ENCODE results near the gene LGI2.

The LGI2 gene

DNA sequence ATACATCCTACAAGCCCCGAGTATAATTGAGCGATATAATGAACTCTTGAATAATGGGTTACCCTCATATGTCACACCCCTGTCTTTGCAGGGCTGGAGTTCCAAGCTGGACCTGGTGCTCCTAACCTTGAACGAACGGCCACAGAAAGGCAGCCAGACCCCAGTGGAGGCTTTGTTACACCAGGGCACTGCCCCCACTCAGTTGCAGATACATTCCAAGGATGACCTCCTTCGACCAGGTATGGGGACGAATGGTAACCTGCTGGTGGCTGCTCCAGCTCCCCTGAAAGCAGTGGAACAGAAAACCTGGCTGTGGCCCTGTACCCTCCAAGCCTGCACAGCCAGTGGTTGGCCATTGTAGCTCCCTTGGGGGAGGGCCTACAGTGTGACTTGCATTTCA, 61.3 kb downstream of the LGI2 start:
- TF ChIP-seq, protein P1, sequence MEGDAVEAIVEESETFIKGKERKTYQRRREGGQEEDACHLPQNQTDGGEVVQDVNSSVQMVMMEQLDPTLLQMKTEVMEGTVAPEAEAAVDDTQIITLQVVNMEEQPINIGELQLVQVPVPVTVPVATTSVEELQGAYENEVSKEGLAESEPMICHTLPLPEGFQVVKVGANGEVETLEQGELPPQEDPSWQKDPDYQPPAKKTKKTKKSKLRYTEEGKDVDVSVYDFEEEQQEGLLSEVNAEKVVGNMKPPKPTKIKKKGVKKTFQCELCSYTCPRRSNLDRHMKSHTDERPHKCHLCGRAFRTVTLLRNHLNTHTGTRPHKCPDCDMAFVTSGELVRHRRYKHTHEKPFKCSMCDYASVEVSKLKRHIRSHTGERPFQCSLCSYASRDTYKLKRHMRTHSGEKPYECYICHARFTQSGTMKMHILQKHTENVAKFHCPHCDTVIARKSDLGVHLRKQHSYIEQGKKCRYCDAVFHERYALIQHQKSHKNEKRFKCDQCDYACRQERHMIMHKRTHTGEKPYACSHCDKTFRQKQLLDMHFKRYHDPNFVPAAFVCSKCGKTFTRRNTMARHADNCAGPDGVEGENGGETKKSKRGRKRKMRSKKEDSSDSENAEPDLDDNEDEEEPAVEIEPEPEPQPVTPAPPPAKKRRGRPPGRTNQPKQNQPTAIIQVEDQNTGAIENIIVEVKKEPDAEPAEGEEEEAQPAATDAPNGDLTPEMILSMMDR (IDR thresholded peaks at IDR 0.05) = no peak
- Histone ChIP-seq H3K27ac (no peak overlapping the region), H3K4me3 (ENCODE audit: low read depth in 1 of 2, low read length in 1 of 2) (no peak overlapping the region), H3K4me1 (ENCODE audit: control insufficient read depth in 1 of 2, insufficient read depth in 1 of 2, low read depth in 1 of 2, low read length in 1 of 2) (peaks cover 15 to 24% of the 10 kb centered on the region in 2 experiments), H3K27me3 (no peaks in the 10 kb centered on the region), H3K9me3 (peaks cover 6% of the 10 kb centered on the region), H3K36me3 (no peaks in the 10 kb centered on the region)

- H3K27me3 ChIP-seq = no peaks in the 10 kb centered on the region
- peaks cover 6% of the 10 kb centered on the region for H3K9me3 ChIP-seq
- H3K36me3 ChIP-seq = no peaks in the 10 kb centered on the region
- TF ChIP-seq, protein P1 (IDR thresholded peaks at IDR 0.05) = no peak
- no peak overlapping the region for H3K27ac ChIP-seq
- H3K4me1 ChIP-seq (ENCODE audit: control insufficient read depth in 1 of 2, insufficient read depth in 1 of 2, low read depth in 1 of 2, low read length in 1 of 2) = peaks cover 10 to 19% of the 10 kb centered on the region in 2 experiments
- no peak overlapping the region for H3K4me3 ChIP-seq (ENCODE audit: low read depth in 1 of 2, low read length in 1 of 2)
Observed at GRCh38 chr4:24968992-24969391, 61.8 kb downstream of the LGI2 start.

- H3K4me3 ChIP-seq (ENCODE audit: low read depth in 1 of 2, low read length in 1 of 2) = no peak overlapping the region
- H3K9me3 ChIP-seq = peaks cover 6% of the 10 kb centered on the region
- H3K36me3 ChIP-seq = no peaks in the 10 kb centered on the region
- no peak overlapping the region for H3K27ac ChIP-seq
- TF ChIP-seq, protein P1 (IDR thresholded peaks at IDR 0.05) = no peak
- no peaks in the 10 kb centered on the region for H3K27me3 ChIP-seq
- H3K4me1 ChIP-seq (ENCODE audit: control insufficient read depth in 1 of 2, insufficient read depth in 1 of 2, low read depth in 1 of 2, low read length in 1 of 2) = peaks cover 3 to 12% of the 10 kb centered on the region in 2 experiments
Observed at GRCh38 chr4:24968278-24968677, 62.5 kb downstream of the LGI2 start.

GRCh38 chr4:24967346-24967745, 63.4 kb downstream of the LGI2 start:
- Histone ChIP-seq H3K4me3 (ENCODE audit: low read depth in 1 of 2, low read length in 1 of 2) (no peak overlapping the region), H3K4me1 (ENCODE audit: control insufficient read depth in 1 of 2, insufficient read depth in 1 of 2, low read depth in 1 of 2, low read length in 1 of 2) (peaks cover 3 to 9% of the 10 kb centered on the region in 2 experiments), H3K27ac (no peak overlapping the region), H3K9me3 (peaks cover 6% of the 10 kb centered on the region), H3K27me3 (no peaks in the 10 kb centered on the region), H3K36me3 (no peaks in the 10 kb centered on the region)
- TF ChIP-seq, protein P1 (IDR thresholded peaks at IDR 0.05) = no peak

DNA sequence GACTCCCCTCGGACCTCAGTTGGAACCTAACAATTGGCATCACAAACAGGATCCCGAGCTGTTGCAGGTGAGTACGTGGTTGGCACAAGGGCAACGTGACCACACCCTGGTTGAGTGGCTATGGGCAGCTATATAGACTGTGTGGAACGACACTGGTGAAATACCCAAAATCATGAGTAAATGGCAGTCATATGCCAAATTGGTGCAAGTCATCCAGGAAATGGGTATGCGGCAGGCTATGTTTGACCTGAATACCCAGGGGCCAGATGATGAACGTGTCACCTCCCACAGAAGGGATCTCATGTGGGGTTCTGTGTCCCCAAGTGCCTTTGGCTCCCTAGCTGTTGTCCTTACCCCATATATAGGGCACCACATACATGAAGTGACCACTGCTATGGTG, 64.7 kb downstream of the LGI2 start:
- no peak overlapping the region for H3K27ac ChIP-seq
- H3K4me3 ChIP-seq (ENCODE audit: low read depth in 1 of 2, low read length in 1 of 2) = no peak overlapping the region
- H3K27me3 ChIP-seq = no peaks in the 10 kb centered on the region
- TF ChIP-seq, protein P1 (IDR thresholded peaks at IDR 0.05) = no peak
- H3K9me3 ChIP-seq = peaks cover 6% of the 10 kb centered on the region
- peaks cover 0 to 5% of the 10 kb centered on the region in 2 experiments for H3K4me1 ChIP-seq (ENCODE audit: control insufficient read depth in 1 of 2, insufficient read depth in 1 of 2, low read depth in 1 of 2, low read length in 1 of 2)
- no peaks in the 10 kb centered on the region for H3K36me3 ChIP-seq

DNA sequence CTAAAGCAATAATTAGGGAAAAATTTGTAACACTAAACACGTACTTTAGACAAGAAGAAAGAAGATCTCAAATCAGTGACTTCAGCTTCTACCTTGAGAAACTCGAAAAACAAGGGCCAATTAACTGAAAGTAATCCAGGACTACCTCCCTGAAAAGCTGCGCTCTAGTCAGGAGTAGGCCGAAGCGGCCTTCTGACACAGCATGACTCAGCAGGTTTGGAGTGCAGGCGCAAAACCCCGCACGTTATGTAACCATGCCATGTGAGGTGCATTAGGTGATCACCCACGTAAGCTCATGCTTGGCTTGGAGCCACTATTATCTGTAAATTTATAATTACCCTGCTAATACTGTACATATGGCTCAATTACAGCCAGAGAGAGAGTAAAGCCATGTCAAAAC, 65.1 kb downstream of the LGI2 start:
- peaks cover 0 to under 1% of the 10 kb centered on the region in 2 experiments for H3K4me1 ChIP-seq (ENCODE audit: control insufficient read depth in 1 of 2, insufficient read depth in 1 of 2, low read depth in 1 of 2, low read length in 1 of 2)
- no peak overlapping the region for H3K27ac ChIP-seq
- H3K9me3 ChIP-seq = peaks cover 6% of the 10 kb centered on the region
- H3K27me3 ChIP-seq = no peaks in the 10 kb centered on the region
- no peaks in the 10 kb centered on the region for H3K36me3 ChIP-seq
- TF ChIP-seq, protein P1 (IDR thresholded peaks at IDR 0.05) = no peak
- H3K4me3 ChIP-seq (ENCODE audit: low read depth in 1 of 2, low read length in 1 of 2) = no peak overlapping the region

Measured in neutrophil (primary cell).